Heart left ventricle (tissue), 13 donors: ENCODE data around the gene C5AR2.

Source experiments
- CTCF ChIP-seq, 12 donors: fragments of 200-600 bp; sonication (generic) in 4 of 12; IDR thresholded peaks; one replicate each; pipeline versions ENCODE4 v1.5.0 to v1.8.0; 2018 to 2022; ENCODE audit warnings: antibody characterized with exemption in 12 of 12, mild to moderate bottlenecking in 5 of 12
- POLR2A ChIP-seq, 2 donors: fragments of 450-650 bp; IDR thresholded peaks; one replicate each; pipeline ENCODE4 v1.6.1; 2017; ENCODE audit warnings: antibody characterized with exemption in 2 of 2, mild to moderate bottlenecking in 2 of 2, moderate library complexity in 2 of 2
- donor health status: ischemic (EF 13 %, LVEDD 7.1; RV severe dilation, severe dysfunction).
- donor health status: DM: no; HTN: yes; CAD: no.
- donor health status: DM: no; HTN: no; CAD: no.
- donor health status: ischemic (EF 25% LVEDD 6.9; RV normal size, moderate dysfunction).
- donor health status: ischemic (EF 25% LVEDD 5.7; RV mildly dilated, moderate dysfunction).
- donor health status: ischemic (EF 35%, LVEDD 5.7; RV mildly dilated, moderate dysfunction).
- donor health status: nonischemic (EF 11% LVEDD 7.7; RV severe dilation, severe dysfunction).
- donor health status: DM: yes; HTN: yes; CAD: no.
- donor health status: PGD.
- donor health status: ischemic (EF 29% LVEDD 5.4; RV normal size, mild dysfunction).
- donor health status: nonischemic (EF 23%, LVEDD 6.1; RV moderate dilation, normal function).

GRCh38 chr19:47377208-47377701 lies 45.3 kb downstream of the C5AR2 start:
- peak in 2 of 12 donors; percentile 4 to 8 for TF ChIP-seq CTCF (IDR thresholded peaks at IDR 0.05)
- no peak for TF ChIP-seq POLR2A (IDR thresholded peaks at IDR 0.05)
